Measurements from ENCODE around the gene MATCAP1. TPM values are rescaled to one million over a fixed set of nuclear protein-coding genes. Genes with fewer than 3 reads are reported as not detected.

Gene MATCAP1
- total and polyA plus RNA-seq, 2 of the 13 experiments (the other 11 are each of a cell fraction or from before 2014, with no cell fraction given): 11.2 to 24.5 TPM

- TF ChIP-seq THAP11 (CRISPR knock-in tag; IDR thresholded peaks at IDR 0.05) (no peak), ZNF891 (CRISPR knock-in tag; IDR thresholded peaks at IDR 0.05) (no peak), BRD4 (CRISPR knock-in tag; IDR thresholded peaks at IDR 0.05) (peak; percentile 86; the same call in 1 of the 2 replicates), U2AF1 (optimal IDR thresholded peaks at IDR 0.05; ENCODE audit: low read depth, low read length) (no peak), ATF3 (CRISPR knock-in tag; IDR thresholded peaks at IDR 0.05) (no peak), ZNF432 (CRISPR knock-in tag; IDR thresholded peaks at IDR 0.05; ENCODE audit: borderline replicate concordance) (no peak), NFE2L2 (IDR thresholded peaks at IDR 0.05; ENCODE audit: low read length) (no peak), SIN3B (IDR thresholded peaks at IDR 0.05; ENCODE audit: low read length) (no peak), HMGXB4 (CRISPR knock-in tag; IDR thresholded peaks at IDR 0.05; ENCODE audit: borderline replicate concordance in 1 of 2, low read depth in 1 of 2) (peak; percentile 59 to 76; a peak in 3 of 4 replicates), ASH2L (IDR thresholded peaks at IDR 0.05; ENCODE audit: insufficient read length, low read depth, low read length) (no peak), ZFAT (CRISPR knock-in tag; conservative IDR thresholded peaks at IDR 0.05) (no peak), KAT8 (CRISPR knock-in tag; IDR thresholded peaks at IDR 0.05) (no peak), ZSCAN9 (CRISPR knock-in tag; IDR thresholded peaks at IDR 0.05; ENCODE audit: borderline replicate concordance) (no peak), ZNF276 (CRISPR knock-in tag; IDR thresholded peaks at IDR 0.05; ENCODE audit: low read depth) (peak; percentile 63; the same call in 1 of the 2 replicates), CREB3 (CRISPR knock-in tag; IDR thresholded peaks at IDR 0.05) (no peak), ZNF513 (CRISPR knock-in tag; conservative IDR thresholded peaks at IDR 0.05) (0 out of 2 replicates have a peak, but pooled peaks have one; percentile 68), TCF7 (IDR thresholded peaks at IDR 0.05; ENCODE audit: low read depth) (no peak), HOXA7 (CRISPR knock-in tag; IDR thresholded peaks at IDR 0.05) (no peak), ZKSCAN5 (CRISPR knock-in tag; IDR thresholded peaks at IDR 0.05) (no peak), CBX2 (IDR thresholded peaks at IDR 0.05; ENCODE audit: low read depth, low read length) (no peak), CBX2 (CRISPR knock-in tag; IDR thresholded peaks at IDR 0.05; ENCODE audit: low read depth) (no peak; the same call in 1 of the 2 replicates), RXRA (CRISPR knock-in tag; IDR thresholded peaks at IDR 0.05) (no peak), ZNF629 (CRISPR knock-in tag; conservative IDR thresholded peaks at IDR 0.05) (no peak)
Observed at GRCh38 chr16:67177743-67178699, 5.7 kb downstream of the MATCAP1 start (continued).

All from HepG2 (cell line).